ENCODE measurements around the gene KIRREL3. TPM values are rescaled to one million over a fixed set of nuclear protein-coding genes. Genes with fewer than 3 reads are reported as not detected.

KIRREL3 gene
- total RNA-seq, 2 donors from 2014 or later = 1.2 to 1.3 TPM

- DNase-seq (no peak), ATAC-seq (no peak)
- intact Hi-C loops (cut with DNase I, micrococcal nuclease) = no loop called here
Measured at GRCh38 chr11:126821827-126822226, 178.7 kb downstream of the KIRREL3 start.

- ATAC-seq = no peak
- intact Hi-C loops (cut with DNase I, micrococcal nuclease) = no loop called here
- DNase-seq = no peak
Measured at GRCh38 chr11:126819194-126819593, 181.4 kb downstream of the KIRREL3 start.

GRCh38 chr11:126817523-126818450, 182.8 kb downstream of the KIRREL3 start:
- intact Hi-C loops (cut with DNase I, micrococcal nuclease) = no loop called here

GRCh38 chr11:126817096-126817495, 183.5 kb downstream of the KIRREL3 start:
- no peak for ATAC-seq

More at GRCh38 chr11:126817523-126818450, 182.8 kb downstream of the KIRREL3 start:
- DNase-seq (no peak), ATAC-seq (no peak)

GRCh38 chr11:126816645-126817044, 183.9 kb downstream of the KIRREL3 start:
- no peak for ATAC-seq
- no peak for DNase-seq
- intact Hi-C loops (cut with DNase I, micrococcal nuclease) = no loop called here

More at GRCh38 chr11:126817096-126817495, 183.5 kb downstream of the KIRREL3 start:
- DNase-seq = no peak
- intact Hi-C loops (cut with DNase I, micrococcal nuclease) = no loop called here

- intact Hi-C loops (cut with DNase I, micrococcal nuclease) = no loop called here
- ATAC-seq (no peak), DNase-seq (no peak)
Measured at GRCh38 chr11:126815111-126815510, 185.5 kb downstream of the KIRREL3 start.

GRCh38 chr11:126810776-126811175, 189.8 kb downstream of the KIRREL3 start:
- intact Hi-C loops (cut with DNase I, micrococcal nuclease) = no loop called here
- DNase-seq (no peak), ATAC-seq (no peak)

GRCh38 chr11:126809514-126810289, 190.9 kb downstream of the KIRREL3 start:
- DNase-seq (no peak), ATAC-seq (no peak)
- intact Hi-C loops (cut with DNase I, micrococcal nuclease) = no loop called here

- DNase-seq (no peak), ATAC-seq (no peak)
- intact Hi-C loops (cut with DNase I, micrococcal nuclease) = no loop called here
Measured at GRCh38 chr11:126808836-126809235, 191.7 kb downstream of the KIRREL3 start.

GRCh38 chr11:126808296-126808695, 192.3 kb downstream of the KIRREL3 start:
- DNase-seq = no peak
- no peak for ATAC-seq
- intact Hi-C loops (cut with DNase I, micrococcal nuclease) = no loop called here

- intact Hi-C loops (cut with DNase I, micrococcal nuclease) = no loop called here
- ATAC-seq (no peak), DNase-seq (no peak)
Measured at GRCh38 chr11:126805870-126806269, 194.7 kb downstream of the KIRREL3 start.

GRCh38 chr11:126804363-126804762, 196.2 kb downstream of the KIRREL3 start:
- ATAC-seq = no peak
- intact Hi-C loops (cut with DNase I, micrococcal nuclease) = no loop called here
- DNase-seq = no peak

- no peak for DNase-seq
- intact Hi-C loops (cut with DNase I, micrococcal nuclease) = no loop called here
- no peak for ATAC-seq
Measured at GRCh38 chr11:126800009-126800408, 200.6 kb downstream of the KIRREL3 start.

- intact Hi-C loops (cut with DNase I, micrococcal nuclease) = no loop called here
- ATAC-seq = no peak
Measured at GRCh38 chr11:126797457-126798169, 203.0 kb downstream of the KIRREL3 start.

GRCh38 chr11:126793596-126793995, 207.0 kb downstream of the KIRREL3 start:
- DNase-seq (no peak), ATAC-seq (no peak)
- intact Hi-C loops (cut with DNase I, micrococcal nuclease) = no loop called here

More at GRCh38 chr11:126797457-126798169, 203.0 kb downstream of the KIRREL3 start:
- no peak for DNase-seq

GRCh38 chr11:126791991-126792390, 208.6 kb downstream of the KIRREL3 start:
- ATAC-seq (no peak), DNase-seq (no peak)
- intact Hi-C loops (cut with DNase I, micrococcal nuclease) = no loop called here

- DNase-seq (no peak), ATAC-seq (no peak)
- intact Hi-C loops (cut with DNase I, micrococcal nuclease) = no loop called here
Measured at GRCh38 chr11:126791446-126791845, 209.1 kb downstream of the KIRREL3 start.

GRCh38 chr11:126790550-126791081, 210.0 kb downstream of the KIRREL3 start:
- intact Hi-C loops (cut with DNase I, micrococcal nuclease) = no loop called here
- ATAC-seq (no peak), DNase-seq (no peak)

GRCh38 chr11:126782810-126783209, 217.8 kb downstream of the KIRREL3 start:
- no peak for ATAC-seq
- no peak for DNase-seq
- intact Hi-C loops (cut with DNase I, micrococcal nuclease) = no loop called here

All from left colon (tissue), 2 donors.